Upper lobe of right lung (tissue), 1 donor: ENCODE data around the gene GMDS. TPM values are rescaled to one million over a fixed set of nuclear protein-coding genes. Genes with fewer than 3 reads are reported as not detected.

Experiments used
- ATAC-seq: fragments of 200-7000 bp; cut with Tn5 transposase; one replicate; pipeline ENCODE4 v1.9.1; 2020; ENCODE audit warnings: mild to moderate bottlenecking, moderate library complexity
- DNase-seq: peaks from one replicate; pipeline ENCODE4 v3.0.0-alpha.2; 2020
- H3K27ac ChIP-seq: fragments of 200-600 bp; one replicate; pipeline ENCODE4 v1.8.0; 2022
- H3K27me3 ChIP-seq: fragments of 200-600 bp; one replicate; pipeline ENCODE4 v1.8.0; 2022; ENCODE audit warnings: mild to moderate bottlenecking
- H3K36me3 ChIP-seq: fragments of 200-600 bp; one replicate; pipeline ENCODE4 v1.8.0; 2022
- H3K4me1 ChIP-seq: fragments of 200-600 bp; one replicate; pipeline ENCODE4 v1.8.0; 2022
- H3K4me3 ChIP-seq: fragments of 200-600 bp; one replicate; pipeline ENCODE4 v1.8.0; 2022; ENCODE audit warnings: mild to moderate bottlenecking
- H3K9me3 ChIP-seq: fragments of 200-600 bp; one replicate; pipeline ENCODE4 v1.8.0; 2022
- CTCF ChIP-seq: fragments of 200-600 bp; IDR thresholded peaks from one replicate; pipeline ENCODE4 v1.8.0; 2022; ENCODE audit warnings: antibody characterized with exemption
- intact Hi-C: fragments of 100-400 bp; cut with DNase I; formaldehyde crosslinking; loops from one replicate; pipeline ENCODE4 v1.11.0; 2022
- total RNA-seq: library from RNA; stranded (reverse); fragmentation: NEBNext Ultra II Directional; extraction: Animal tissue kit (Norgen Biotek cat#: 25700); gene quantifications from one replicate; pipeline ENCODE4 v1.2.1, GENCODE V29; 2021
- donor health status: DM: no; HTN: yes; CAD: no; lungs with severe emphysema.

Gene GMDS
- total RNA-seq, 1 donor from 2014 or later = 12.2 TPM

GRCh38 chr6:2229742-2230141 lies 15.7 kb downstream of the GMDS start:
- no peaks in the 10 kb centered on the region for H3K4me1 ChIP-seq
- intact Hi-C loops = no loop called here
- no peak for TF ChIP-seq CTCF

GRCh38 chr6:2229039-2229438 lies 16.4 kb downstream of the GMDS start:
- DNase-seq (no peak), ATAC-seq (no peak)
- no peaks in the 10 kb centered on the region for H3K36me3 ChIP-seq
- intact Hi-C loops = no loop called here
- H3K4me1 ChIP-seq = no peaks in the 10 kb centered on the region
- no peaks in the 10 kb centered on the region for H3K9me3 ChIP-seq
- no peak for TF ChIP-seq CTCF
- H3K4me3 ChIP-seq = no peak overlapping the region
- no peak overlapping the region for H3K27ac ChIP-seq
- H3K27me3 ChIP-seq = no peaks in the 10 kb centered on the region

More at GRCh38 chr6:2229742-2230141, 15.7 kb downstream of the GMDS start:
- no peaks in the 10 kb centered on the region for H3K9me3 ChIP-seq
- DNase-seq (no peak), ATAC-seq (no peak)
- no peak overlapping the region for H3K4me3 ChIP-seq
- no peak overlapping the region for H3K27ac ChIP-seq
- no peaks in the 10 kb centered on the region for H3K36me3 ChIP-seq
- H3K27me3 ChIP-seq = no peaks in the 10 kb centered on the region

GRCh38 chr6:2228392-2228791 lies 17.0 kb downstream of the GMDS start:
- H3K36me3 ChIP-seq = no peaks in the 10 kb centered on the region
- intact Hi-C loops = no loop called here

GRCh38 chr6:2226775-2227174 lies 18.6 kb downstream of the GMDS start:
- TF ChIP-seq CTCF = no peak
- no peaks in the 10 kb centered on the region for H3K36me3 ChIP-seq
- intact Hi-C loops = no loop called here
- DNase-seq (no peak), ATAC-seq (no peak)
- no peak overlapping the region for H3K4me3 ChIP-seq
- no peaks in the 10 kb centered on the region for H3K27me3 ChIP-seq
- H3K9me3 ChIP-seq = no peaks in the 10 kb centered on the region
- peaks cover 5% of the 10 kb centered on the region for H3K4me1 ChIP-seq
- no peak overlapping the region for H3K27ac ChIP-seq

More at GRCh38 chr6:2228392-2228791, 17.0 kb downstream of the GMDS start:
- no peak for TF ChIP-seq CTCF
- H3K4me1 ChIP-seq = no peaks in the 10 kb centered on the region
- ATAC-seq (no peak), DNase-seq (no peak)
- no peaks in the 10 kb centered on the region for H3K9me3 ChIP-seq
- H3K4me3 ChIP-seq = no peak overlapping the region
- no peaks in the 10 kb centered on the region for H3K27me3 ChIP-seq
- no peak overlapping the region for H3K27ac ChIP-seq

- no peaks in the 10 kb centered on the region for H3K9me3 ChIP-seq
- intact Hi-C loops = no loop called here
- TF ChIP-seq CTCF = no peak
- H3K4me1 ChIP-seq = peaks cover 5% of the 10 kb centered on the region
- no peaks in the 10 kb centered on the region for H3K36me3 ChIP-seq
- no peak overlapping the region for H3K4me3 ChIP-seq
- ATAC-seq = no peak
- H3K27me3 ChIP-seq = no peaks in the 10 kb centered on the region
- DNase-seq = no peak
- H3K27ac ChIP-seq = no peak overlapping the region
Measured at GRCh38 chr6:2225422-2226392, 19.7 kb downstream of the GMDS start.
